Tibial artery (tissue), 4 donors: Measurements from ENCODE around the gene TAB2.

Source experiments
- DNase-seq, 2 donors: peaks; one replicate each; pipeline ENCODE4 v3.0.0-alpha.2; 2019
- H3K27ac ChIP-seq, 2 donors: fragments of 200-600 bp; sonication (generic) in 1 of 2; 1 replicate in 1 of 2; 2 replicates in 1 of 2; pipeline ENCODE4 v1.5.1; 2018 to 2019; ENCODE audit warnings: mild to moderate bottlenecking in 1 of 2
- H3K27me3 ChIP-seq, 2 donors: fragments of 200-600 bp; sonication (generic) in 1 of 2; one replicate each; pipeline versions ENCODE4 v1.5.1 to v1.6.0; 2016 to 2019
- H3K36me3 ChIP-seq, 3 donors: fragments of 200-600 bp; sonication (generic) in 2 of 3; one replicate each; pipeline ENCODE4 v1.5.1; 2016 to 2019; ENCODE audit warnings: mild to moderate bottlenecking in 2 of 3
- H3K4me1 ChIP-seq, 4 donors: fragments of 200-600 bp; sonication (generic) in 2 of 4; 1 replicate in 3 of 4; 2 replicates in 1 of 4; pipeline ENCODE4 v1.5.1; 2016 to 2019
- H3K4me3 ChIP-seq, 2 donors: fragments of 200-600 bp; sonication (generic) in 1 of 2; 1 replicate in 1 of 2; 2 replicates in 1 of 2; pipeline ENCODE4 v1.5.1; 2018 to 2019; ENCODE audit warnings: mild to moderate bottlenecking in 2 of 2
- H3K9me3 ChIP-seq, 3 donors: fragments of 200-600 bp; sonication (generic) in 1 of 3; one replicate each; pipeline ENCODE4 v1.5.1; 2016 to 2019
- CTCF ChIP-seq, 2 experiments: fragments of 200-600 bp in 1 of 2; fragments of 450-650 bp in 1 of 2; IDR thresholded peaks; one replicate each; pipeline ENCODE4 v1.5.1; 2017 to 2019; ENCODE audit warnings: antibody characterized with exemption in 2 of 2, mild to moderate bottlenecking in 1 of 2, moderate library complexity in 1 of 2
- intact Hi-C: fragments of 100-400 bp; cut with DNase I; formaldehyde crosslinking; loops from one replicate; pipeline ENCODE4 v1.15.0; 2023; ENCODE audit warnings: low total_unique reads

Gene TAB2

GRCh38 chr6:149431905-149432775 lies 114.6 kb downstream of the TAB2 start:
- Histone ChIP-seq H3K4me3 (no peak overlapping the region), H3K27me3 (peaks cover 0 to 33% of the 10 kb centered on the region in 2 donors), H3K4me1 (peaks cover 0 to 8% (median 3%) of the 10 kb centered on the region in 4 donors), H3K27ac (no peak overlapping the region), H3K9me3 (no peaks in the 10 kb centered on the region), H3K36me3 (no peaks in the 10 kb centered on the region)
- intact Hi-C loops = loop anchor here (1.0 to 5.0 kb wide), 3 partner anchors 85 to 404 kb away; no protein-coding TSS in a partner anchor
- DNase-seq = peak; percentile 92 to 95
- TF ChIP-seq CTCF (IDR thresholded peaks at IDR 0.05) = peak; percentile 93

- Histone ChIP-seq H3K4me1 (peaks cover 0 to 8% (median 3%) of the 10 kb centered on the region in 4 donors), H3K9me3 (no peaks in the 10 kb centered on the region), H3K27ac (no peak overlapping the region), H3K27me3 (peaks cover 0 to 33% of the 10 kb centered on the region in 2 donors), H3K4me3 (no peak overlapping the region), H3K36me3 (no peaks in the 10 kb centered on the region)
- no peak for TF ChIP-seq CTCF (IDR thresholded peaks at IDR 0.05)
- no peak for DNase-seq
- intact Hi-C loops = loop anchor here (5.0 kb wide), 2 partner anchors 84 to 351 kb away; no protein-coding TSS in a partner anchor
Observed at GRCh38 chr6:149433405-149433804, 115.9 kb downstream of the TAB2 start.

GRCh38 chr6:149433881-149434280 lies 116.4 kb downstream of the TAB2 start:
- intact Hi-C loops = loop anchor here (5.0 kb wide), 2 partner anchors 83 to 352 kb away; no protein-coding TSS in a partner anchor
- H3K27ac ChIP-seq = no peak overlapping the region
- DNase-seq = no peak
- H3K4me1 ChIP-seq = peaks cover 0 to 8% (median 3%) of the 10 kb centered on the region in 4 donors
- no peaks in the 10 kb centered on the region for H3K9me3 ChIP-seq
- TF ChIP-seq CTCF (IDR thresholded peaks at IDR 0.05) = no peak
- no peaks in the 10 kb centered on the region for H3K36me3 ChIP-seq
- H3K4me3 ChIP-seq = no peak overlapping the region
- peaks cover 0 to 33% of the 10 kb centered on the region in 2 donors for H3K27me3 ChIP-seq

GRCh38 chr6:149435919-149436586 lies 118.5 kb downstream of the TAB2 start:
- Histone ChIP-seq H3K27ac (no peak overlapping the region), H3K4me3 (no peak overlapping the region), H3K9me3 (no peaks in the 10 kb centered on the region), H3K36me3 (no peaks in the 10 kb centered on the region), H3K27me3 (peaks cover 0 to 34% of the 10 kb centered on the region in 2 donors), H3K4me1 (peaks cover 0 to 8% (median 4%) of the 10 kb centered on the region in 4 donors)
- no peak for TF ChIP-seq CTCF (IDR thresholded peaks at IDR 0.05)
- intact Hi-C loops = no loop called here
- DNase-seq = peak in 1 of 2 donors; percentile 38

- DNase-seq = no peak
- TF ChIP-seq CTCF (IDR thresholded peaks at IDR 0.05) = no peak
- intact Hi-C loops = no loop called here
- H3K9me3 ChIP-seq = no peaks in the 10 kb centered on the region
- H3K4me3 ChIP-seq = no peak overlapping the region
- H3K36me3 ChIP-seq = no peaks in the 10 kb centered on the region
- peaks cover 0 to 13% (median 9%) of the 10 kb centered on the region in 4 donors for H3K4me1 ChIP-seq
- peaks cover 0 to 35% of the 10 kb centered on the region in 2 donors for H3K27me3 ChIP-seq
- no peak overlapping the region for H3K27ac ChIP-seq
Observed at GRCh38 chr6:149436647-149437046, 119.1 kb downstream of the TAB2 start.
